ENCODE data around the gene RILP.
A peak's percentile ranks its signal among the peaks of the same experiment; 100 is the strongest.

The RILP gene

DNA sequence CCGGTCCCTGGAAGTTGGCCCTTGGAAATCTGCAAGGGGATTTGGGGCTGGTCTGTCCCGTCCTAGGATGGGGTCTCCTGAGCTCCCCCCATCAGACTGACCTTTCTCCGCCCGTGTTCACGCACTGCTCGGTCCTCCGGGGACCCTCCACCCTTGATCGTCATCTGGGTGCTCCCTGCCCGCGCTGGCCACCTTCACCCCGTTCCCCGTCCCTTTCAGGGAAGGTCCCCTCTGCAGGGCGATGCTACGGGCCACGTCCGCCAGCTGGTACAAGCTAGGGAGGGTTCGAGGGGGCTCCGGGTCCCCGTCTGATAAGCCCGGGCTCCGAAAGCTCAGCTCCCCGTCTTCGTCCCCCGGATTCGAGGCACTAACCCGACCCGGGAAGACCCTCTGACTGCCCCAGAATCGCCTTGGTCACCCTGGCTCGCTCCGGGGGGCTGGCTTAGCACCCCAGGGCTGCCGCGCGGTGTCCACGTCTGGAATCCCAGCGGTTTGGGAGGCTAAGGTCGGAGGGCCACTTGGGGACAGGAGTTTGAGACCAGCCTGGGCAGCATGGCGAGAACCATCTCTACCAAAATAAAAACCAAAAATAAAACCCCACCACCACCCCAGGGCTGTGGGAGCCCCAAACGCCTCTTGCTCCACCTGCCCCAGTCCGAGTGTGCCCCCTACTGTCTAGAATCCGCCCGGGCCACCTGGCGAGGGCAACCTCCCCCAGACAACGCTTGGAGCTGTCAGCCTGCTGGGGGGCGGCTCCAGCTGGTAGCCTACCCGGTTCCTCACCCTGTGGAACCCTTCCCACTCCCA, 20.0 kb downstream of the RILP start:
- DNase-seq (ENCODE audit: low read depth) = peak; percentile 68

DNA sequence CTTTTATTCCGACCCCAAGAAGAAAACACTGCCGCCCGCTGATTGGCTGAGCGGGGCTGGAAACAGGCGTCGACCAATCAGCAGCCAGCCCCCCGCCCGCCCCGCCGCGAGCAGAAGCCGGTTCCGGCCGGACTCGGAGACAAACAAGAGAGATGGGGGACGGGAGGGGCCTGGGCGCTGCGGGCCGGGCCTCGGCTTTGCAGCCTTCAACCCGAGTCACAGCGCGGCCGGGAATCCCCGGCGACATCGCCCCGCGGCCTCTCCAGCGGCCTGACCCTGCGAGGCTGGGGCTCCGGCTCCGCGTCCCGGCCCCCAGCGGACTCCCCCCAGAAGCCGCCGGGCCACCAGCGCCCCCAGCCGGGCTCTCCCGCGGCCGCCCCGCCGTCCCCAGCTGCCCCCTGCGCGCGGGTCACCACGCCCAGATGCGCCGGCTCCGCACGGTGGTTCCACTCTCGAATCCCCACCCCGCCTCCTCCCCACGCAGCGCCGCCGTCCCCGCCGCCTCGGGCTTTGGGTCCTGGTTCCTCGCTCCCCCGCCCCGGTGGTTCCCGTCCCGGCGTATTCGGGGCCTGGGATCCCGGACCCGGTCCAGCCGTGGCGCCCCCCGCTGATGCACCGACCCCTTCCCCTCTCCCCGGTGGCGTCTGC, 20.7 kb downstream of the RILP start:
- DNase-seq (ENCODE audit: low read depth) = peak; percentile 80

DNA sequence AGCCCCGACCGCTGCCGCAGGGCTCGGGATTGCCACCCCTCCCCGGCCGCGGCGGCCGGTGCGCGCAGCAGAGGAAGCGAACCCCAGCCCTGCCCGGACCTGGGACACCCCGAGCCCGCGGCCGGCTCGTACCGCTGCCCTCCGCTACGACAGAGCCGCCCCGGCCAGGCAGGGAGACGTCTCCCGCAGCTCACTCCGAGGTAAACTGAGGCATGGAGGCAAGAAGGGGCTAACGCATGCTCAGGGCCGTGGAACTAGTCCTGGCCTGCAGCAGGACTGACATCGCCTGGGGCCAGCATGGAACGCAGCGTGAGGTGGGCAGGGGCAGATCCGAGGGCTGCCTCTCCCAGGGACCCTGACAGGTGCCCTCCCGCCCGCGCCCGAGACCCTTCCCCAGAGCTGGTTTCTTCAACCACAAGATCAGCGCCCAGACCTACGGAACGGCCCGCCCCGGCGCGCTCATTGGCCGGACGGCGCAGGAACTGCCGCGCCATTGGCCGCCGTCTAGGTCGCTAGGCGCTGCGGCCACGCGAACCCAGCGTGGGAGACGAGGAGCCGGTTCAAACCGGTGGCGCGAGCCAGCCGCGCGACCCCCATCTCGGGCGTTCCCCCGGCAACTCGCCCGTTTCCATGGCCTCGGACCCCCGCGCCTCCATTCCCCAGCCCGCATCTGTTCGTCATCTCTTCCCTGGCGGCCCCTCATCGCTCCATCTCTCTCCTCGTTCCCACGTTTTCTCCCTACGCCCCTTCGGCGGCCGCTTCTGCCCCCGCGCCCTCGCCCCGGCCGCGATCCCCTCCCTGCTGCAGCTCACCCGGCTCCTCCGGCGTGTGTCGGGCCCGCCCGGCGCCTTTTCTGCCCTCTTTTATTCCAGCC, 21.4 kb downstream of the RILP start, which contains the start of gene SLC43A2:
SLC43A2 (minus strand) TSS at position 853 of the 874 bp plus-strand sequence. CDS start 960 bp downstream, outside the sequence.
- peak; percentile 67 for DNase-seq (ENCODE audit: low read depth)

DNA sequence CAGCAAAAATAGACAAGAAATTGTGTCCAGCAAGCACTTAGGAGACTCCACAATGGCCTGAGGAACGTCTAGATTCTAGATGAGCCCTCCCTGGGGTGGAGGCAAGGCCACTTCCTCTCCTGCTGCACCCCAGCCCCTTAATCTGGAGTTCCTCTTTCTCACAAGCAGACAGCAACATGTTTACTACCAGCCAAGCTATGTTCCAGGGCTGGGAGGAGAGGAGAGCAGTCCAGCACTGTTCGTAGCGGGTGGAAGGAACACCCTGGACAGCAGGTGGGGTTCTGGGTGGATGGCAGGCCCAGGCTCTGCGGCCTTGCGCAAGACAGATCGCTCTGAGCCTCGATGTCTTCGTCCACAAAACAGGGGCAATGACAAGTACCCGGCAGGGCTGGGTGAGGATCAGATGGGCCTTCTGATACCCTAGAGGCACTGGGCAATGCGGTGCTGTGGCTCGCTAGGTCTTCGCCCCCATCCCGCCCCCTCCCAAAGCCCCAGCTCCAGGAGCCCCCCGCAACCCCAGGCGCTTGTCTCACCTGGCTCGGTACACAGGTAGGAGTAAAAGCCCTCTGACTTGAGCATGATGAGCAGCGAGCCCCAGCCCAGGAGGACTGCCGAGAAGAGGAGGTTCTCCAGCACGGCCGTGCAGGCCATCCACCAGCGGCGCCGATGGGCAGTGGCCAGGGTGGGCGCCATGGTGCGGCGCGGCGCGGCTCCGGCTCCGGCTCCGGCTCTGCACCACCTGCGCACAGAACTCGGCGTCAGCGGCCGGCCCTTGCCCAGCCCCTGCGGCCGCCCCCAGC, 22.3 kb downstream of the RILP start:
- DNase-seq (ENCODE audit: low read depth) = no peak

DNA sequence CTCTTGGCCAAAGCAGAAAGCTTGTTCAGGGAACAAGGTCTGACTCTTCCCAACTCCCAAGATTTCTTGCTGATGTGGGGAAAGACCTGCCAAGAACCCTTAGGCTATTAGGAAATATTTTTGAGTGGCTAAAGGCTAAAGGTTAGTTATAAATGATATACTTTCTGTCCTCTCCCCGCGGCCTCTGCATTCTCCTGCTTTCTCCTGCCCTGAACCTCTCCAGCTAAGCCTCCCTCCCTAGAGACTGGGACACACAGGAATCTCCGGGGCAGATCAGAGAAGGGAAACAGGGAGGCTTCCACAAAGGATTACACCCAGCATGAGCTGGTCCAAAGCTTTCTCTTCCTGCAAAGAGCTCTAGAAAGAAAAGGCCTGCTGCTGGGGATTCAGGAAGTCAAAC, 23.3 kb downstream of the RILP start:
- no peak for DNase-seq (ENCODE audit: low read depth)

DNA sequence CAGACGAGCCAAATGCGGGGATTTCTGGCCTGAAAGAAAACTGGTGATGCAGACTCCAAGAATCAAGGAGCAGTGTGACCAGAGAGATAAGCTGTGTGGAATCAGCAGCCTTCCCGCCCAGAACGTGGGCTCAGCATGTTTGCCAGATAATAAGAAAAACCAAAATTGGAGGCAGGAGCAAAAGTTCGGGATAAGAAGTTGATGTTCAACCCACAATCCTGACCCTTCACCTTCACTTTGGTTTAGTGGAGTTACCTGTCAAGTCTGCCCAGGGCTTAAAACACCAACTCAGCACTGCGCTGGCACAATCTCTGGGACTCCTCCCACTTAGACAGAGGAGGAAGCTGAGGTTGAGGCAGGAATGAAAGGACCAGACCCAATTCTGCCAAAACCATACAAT, 24.1 kb downstream of the RILP start:
- DNase-seq (ENCODE audit: low read depth) = no peak

DNA sequence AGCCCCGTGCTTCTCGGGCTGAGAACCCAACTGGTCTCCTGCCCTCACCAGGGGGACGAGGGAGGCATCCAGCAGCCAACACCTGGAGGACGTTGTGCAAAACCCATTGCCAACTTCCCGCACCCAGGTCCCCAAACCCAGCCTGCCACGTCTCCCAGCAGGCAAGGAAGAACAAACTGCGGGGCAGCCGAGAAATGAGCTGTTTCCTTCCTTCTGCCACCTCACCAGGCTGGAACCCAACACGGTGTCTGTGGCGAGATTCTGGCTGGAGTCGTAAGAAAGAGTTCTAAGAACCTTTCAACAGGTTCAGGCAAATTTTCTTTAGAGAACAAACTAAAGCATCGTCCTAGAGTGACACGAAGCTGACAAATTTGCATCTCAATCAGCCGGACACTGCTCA, 24.6 kb downstream of the RILP start:
- no peak for DNase-seq (ENCODE audit: low read depth)

DNA sequence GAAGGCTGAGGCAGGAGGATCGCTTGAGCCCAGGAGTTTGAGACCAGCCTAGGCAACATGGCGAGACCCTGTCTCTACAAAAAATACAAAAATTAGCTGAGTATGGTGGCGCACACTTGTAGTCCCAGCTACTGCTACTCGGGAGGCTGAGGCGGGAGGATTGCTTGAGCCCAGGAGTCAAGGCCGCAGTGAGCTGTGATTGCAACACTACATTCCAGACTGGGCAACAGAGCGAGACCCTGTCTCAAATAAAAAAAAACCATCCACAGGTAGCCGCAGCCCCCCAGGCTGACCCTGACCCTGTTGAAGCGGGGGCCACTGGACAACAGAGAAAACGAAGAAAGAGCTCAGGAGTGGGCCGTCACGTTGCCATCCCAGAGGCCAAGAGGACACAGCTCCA, 25.0 kb downstream of the RILP start:
- no peak for DNase-seq (ENCODE audit: low read depth)

DNA sequence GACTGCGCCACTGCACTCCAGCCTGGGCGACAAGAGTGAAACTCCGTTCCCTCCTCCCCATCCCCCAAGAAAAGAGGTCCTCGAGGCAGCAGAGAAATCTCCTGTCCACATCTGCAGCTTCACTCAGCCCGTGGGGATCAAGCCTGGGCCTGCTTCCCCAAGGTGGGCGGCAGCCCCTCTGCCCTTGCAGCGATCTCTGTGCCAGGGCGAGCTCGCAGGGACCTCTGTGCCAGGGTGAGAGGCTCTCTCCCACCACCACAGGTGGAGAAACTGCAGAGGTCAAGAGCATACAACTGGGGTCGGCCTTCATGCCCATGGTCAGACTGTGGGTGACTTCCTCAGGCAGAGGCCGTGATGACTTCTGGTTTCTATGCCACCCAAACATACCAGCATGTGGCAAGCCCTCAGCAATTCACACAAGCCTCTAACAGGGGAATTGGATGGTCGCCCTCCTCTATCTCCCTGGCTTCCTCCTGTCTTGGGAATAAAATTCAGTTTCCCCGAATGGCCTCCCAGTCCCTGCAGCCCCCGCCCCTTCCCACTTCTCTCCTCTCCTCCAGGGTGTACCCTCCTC, 26.5 kb downstream of the RILP start:
- DNase-seq (ENCODE audit: low read depth) = no peak

DNA sequence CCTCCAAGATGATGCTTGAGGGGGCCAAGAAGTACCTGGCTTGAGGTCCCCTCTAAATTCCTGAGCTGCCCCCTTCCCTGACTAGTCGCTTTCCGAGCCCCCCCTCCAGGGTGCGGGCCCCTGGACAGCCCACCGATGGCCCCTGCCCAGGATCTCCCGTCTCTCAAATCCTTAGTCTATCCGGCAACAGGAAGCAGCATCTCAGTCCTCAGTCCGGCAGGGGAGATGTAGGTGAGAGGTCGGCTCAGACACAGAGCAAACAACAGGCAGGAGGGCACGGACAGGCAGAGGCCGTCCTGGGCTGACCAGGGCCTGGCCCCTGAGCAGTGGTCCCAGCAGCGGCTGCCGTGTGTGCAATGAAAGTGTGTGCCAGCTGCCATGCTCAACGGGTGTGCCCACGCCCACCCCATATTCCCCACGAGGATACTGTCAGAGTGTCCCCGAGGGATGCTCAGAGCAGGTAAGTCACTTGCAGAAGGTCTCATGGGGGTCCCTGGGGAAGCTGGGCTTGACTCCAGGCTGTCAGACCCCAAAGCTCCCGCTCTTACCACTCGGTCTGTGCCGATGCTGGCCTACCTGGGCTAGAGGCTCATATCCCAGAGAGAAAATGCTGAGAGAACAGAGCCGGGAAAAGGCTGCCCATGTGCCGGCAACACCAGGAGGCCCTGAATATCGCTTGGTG, 28.3 kb downstream of the RILP start:
- DNase-seq (ENCODE audit: low read depth) = no peak

DNA sequence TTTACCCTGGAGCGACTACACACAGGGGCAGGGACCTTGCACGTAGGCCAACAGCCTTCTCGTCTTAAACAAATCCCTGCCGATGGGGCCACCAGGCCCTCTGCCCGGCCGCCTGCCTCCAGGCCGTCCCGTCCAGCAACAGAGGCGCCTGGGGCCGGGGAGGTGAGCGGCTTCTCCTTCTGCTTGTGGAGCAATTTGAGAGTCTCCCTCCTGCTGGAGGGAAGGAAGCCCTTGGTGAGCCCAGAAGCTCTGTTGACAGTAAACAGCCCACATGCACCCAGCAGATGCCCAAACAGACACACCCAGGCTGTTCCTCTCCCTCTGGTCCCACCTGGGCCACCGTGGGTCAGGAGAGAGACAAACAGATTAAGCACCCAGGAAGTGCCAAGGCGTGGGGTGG, 29.2 kb downstream of the RILP start:
- no peak for DNase-seq (ENCODE audit: low read depth)

DNA sequence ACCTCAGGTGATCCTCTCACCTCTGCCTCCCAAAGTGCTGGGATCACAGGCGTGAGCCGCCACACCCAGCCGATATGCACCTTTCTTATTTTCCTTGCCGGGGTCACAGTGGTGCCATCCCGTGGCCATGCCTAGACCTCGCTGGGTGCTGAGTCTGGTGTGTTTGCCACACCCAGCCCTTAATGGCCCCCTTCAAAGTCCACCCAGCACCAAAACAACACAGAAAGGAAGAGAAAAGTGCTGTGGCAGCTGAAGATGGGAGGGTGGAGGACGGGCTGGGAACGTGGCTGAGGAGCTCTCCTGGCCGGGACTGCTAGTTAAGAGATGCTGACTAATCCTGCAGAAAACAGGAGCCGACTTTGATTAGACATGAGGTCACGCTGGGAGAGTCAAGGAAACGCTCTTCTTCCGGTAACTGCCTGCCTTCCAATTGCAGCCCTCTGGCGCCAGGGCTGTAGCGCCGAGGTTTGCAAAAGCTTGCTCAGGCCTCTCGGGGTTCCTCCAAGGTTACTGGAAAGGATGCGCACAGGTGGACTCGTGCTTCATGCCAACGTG, 32.0 kb downstream of the RILP start:
- DNase-seq (ENCODE audit: low read depth) = no peak

DNA sequence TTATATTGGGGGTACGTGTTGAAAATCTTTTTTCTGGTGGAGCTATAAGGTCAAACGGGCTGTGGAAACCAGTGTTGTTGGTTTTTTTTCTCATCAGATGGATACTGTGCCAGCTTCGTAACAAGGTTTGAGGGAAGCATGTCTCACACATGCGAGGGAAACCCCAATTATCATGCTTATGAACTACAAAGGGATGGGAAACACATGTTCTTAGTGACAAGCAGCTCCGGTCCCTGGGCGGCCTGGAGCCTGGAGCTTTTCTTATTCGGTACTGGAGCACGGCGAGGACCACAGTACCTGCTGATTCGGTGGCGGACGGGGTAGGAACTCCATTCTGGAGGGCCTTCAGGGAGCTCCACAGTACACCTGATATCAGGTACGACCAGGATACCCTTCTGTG, 33.6 kb downstream of the RILP start:
- DNase-seq (ENCODE audit: low read depth) = no peak

DNA sequence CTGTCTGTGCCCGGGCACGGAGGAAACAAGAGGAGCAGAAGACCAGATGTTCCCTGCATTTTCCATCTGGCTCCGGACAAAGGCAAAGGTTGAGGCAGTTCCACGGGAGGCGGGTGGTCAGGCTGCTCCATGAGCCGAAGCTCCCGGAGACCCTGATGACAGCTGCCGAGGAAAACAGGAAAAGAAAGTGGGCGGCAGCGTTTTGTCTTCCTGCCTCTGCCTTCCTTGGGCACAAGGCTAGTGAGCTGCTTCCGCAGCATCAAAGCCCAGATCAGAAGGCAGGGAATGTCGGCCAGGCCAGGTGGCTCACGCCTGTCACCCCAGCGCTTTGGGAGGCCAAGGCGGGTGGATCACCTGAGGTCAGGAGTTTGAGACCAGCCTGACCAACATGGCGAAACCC, 37.3 kb downstream of the RILP start:
- no peak for DNase-seq (ENCODE audit: low read depth)

DNA sequence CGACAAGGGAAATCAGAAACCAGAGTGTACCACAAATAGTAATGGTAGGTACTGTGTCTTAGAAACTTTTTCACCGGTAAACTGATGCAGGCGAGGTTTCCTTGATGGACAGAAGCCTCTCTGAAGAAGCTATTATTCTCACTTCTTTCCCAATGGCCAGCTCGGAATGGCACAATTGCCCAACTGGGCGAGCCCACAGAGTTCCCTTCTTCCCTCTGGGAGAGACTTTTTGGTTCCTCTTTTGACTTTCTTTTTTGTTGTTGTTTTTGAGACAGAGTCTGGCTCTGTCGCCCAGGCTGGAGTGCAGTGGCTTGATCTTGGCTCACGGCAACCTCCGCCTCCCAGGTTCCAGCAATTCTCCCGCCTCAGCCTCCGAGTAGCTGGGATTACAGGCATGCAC, 38.0 kb downstream of the RILP start:
- DNase-seq (ENCODE audit: low read depth) = no peak

DNA sequence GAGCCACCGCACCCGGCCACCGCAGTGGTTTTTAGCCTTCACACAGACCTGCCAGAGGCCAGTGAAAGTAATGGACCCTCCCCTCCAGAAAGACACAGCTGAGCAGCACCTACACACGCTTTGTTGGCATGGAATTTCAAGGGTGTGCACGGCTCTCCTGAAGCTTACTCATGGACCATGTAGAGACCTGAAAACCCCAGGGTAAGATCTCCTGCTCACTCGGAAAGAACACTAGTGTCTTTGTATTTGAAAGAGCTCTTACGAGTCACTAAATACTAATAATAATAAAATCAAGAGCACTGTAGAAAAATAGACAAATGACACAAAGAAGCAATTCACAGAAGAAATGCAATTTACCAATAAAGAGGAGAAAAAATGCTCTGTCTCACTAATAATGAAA, 41.0 kb downstream of the RILP start:
- DNase-seq (ENCODE audit: low read depth) = no peak

DNA sequence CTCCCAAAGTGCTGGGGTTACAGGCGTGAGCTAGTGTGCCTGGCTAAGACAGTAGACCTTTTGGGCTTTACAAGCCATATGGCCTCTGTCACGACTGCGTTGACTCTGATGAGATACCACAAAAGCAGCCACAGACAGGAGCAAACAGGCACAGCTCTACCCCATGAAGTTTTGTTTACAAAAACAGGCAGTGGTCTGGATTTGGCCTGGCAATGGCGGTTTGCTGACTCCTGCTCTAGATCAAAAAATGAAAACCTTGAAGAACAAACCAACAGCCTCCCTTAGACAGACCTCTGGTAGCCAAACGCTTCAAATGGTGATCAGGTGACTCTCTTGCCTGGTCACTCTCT, 41.7 kb downstream of the RILP start:
- no peak for DNase-seq (ENCODE audit: low read depth)

DNA sequence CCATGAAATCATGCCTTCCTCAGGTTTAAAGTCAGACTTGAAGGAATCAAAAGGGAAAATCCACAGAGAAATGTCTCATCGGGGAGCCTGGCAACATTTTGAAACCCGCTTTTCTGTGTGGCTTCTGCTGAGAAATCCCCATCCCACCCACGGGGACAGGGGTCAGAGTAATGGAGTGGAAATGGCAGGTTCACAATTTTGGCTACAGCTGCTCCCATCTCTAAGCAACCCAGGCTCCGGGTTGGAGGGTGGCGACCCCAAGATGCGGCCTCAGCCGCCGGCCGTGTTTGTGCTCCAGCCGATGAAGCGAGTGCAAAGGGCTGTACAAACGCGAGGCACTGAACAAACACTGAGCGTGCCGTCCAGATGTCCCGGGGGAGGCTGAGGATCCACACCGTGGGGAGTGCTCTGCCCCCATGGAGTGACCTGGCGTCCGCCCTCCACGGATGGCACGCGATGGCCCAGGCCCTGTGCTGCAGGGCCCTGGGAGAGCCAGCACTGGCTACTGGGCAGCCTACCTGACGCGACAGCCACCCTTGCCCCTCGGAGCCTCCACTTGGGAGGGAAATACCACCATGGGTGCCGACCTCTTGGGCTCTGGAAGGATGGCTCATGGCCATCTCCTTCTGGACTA, 43.2 kb downstream of the RILP start:
- no peak for DNase-seq (ENCODE audit: low read depth)

DNA sequence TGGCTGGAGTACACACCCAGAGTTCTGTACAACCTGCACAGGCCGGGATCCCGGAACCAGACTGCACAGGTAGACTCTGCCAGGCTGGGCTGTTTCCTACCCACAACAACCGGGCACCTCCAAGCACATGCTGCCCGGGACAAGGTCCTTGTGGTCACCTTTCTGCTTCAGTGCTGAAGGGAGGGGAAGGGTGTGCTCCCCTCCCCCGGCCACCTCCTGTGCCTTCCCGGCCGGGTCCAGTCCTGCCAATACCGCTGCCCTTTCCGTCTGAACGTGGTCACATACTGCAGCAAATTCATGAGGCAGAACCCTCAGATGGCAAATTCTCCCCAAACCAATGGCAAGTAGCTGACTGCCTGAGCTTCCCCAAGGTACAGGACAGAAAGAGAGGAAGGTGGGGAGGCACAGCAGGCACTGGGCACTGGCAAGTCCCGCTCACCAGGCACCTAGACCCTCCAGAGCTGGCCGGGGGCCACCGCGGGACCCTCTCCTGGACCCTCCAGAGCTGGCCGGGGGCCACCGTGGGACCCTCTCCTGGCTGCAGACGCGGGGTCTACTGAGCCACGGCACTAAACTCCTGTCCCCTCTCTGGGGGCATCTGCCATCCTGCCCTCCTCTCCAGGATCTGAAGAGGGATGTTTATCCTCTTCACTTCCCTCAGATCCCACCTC, 43.9 kb downstream of the RILP start:
- DNase-seq (ENCODE audit: low read depth) = no peak
